Stimulated activated CD4-positive, alpha-beta T cell treated with anti-CD3 and anti-CD28 coated beads, Interleukin-2, amount 100 ng/mL, for 4 hours (primary cell): ENCODE results near the gene BDKRB1.

Experiments used
- DNase-seq: peaks from one replicate; pipeline ENCODE4 v3.0.0-alpha.2; 2020; ENCODE audit warnings: low read depth

Gene BDKRB1

DNA sequence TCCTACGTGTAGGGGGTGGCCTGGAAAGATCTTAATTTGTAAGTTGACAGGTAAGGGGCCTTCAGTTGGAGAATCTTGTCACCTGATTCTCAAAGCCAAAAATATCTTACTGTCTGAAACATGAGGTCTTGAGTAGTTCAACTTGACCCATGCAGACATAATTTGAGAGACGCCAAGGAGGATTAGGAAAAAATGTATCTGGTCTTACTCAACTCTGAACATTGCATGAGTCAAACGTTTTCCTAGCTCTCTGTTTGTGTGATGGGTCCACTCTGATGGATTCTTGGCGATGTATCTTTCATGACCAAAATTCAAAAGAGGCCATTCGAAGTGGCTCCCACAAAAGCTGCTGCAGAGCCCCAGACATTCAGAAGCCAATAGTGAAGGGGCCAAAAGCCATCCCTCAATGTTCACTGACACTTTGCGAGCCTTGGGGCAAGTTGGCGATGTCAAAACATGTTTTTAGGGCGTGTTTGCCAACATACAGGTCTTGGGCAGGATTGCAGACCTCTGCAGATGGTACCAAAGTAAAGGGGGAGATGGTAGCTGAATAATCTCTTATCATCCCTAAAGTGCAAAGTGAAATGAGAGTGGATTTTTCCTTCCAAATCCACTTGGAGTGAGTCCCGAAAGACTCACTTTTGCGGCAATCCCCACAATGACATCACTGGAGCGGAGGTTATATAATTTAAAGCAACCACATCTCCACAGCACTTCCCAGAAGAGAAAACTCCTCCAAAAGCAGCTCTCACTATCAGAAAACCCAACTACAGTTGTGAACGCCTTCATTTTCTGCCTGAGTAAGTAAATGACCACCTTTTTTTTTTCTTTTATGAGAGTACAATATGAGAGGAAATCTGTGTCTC, at the start of gene BDKRB1:
Gene BDKRB1, plus strand, starts transcription at position 710 of the 866 bp plus-strand sequence. CDS start 7,473 bp downstream, outside the sequence.
- no peak for DNase-seq

DNA sequence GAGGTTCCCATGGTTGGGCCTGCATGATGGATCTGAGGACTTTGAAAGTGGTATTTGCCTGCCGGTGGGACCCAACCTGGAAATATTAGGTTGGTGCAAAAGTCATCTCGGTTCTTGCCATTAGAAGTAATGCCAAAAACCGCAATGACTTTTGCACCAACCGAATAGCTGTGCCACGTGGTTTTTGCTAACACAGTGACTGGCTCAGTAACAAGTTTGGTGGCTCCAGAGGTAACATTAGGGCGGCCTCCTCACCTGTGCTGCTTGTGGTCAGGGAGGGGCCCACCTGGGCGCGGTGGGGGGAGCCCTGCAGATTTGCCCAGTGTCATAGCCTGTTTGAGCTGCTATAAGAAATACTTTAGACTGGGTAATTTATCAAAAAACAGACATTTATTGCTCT, 49.5 kb upstream of the BDKRB1 start:
- no peak for DNase-seq

DNA sequence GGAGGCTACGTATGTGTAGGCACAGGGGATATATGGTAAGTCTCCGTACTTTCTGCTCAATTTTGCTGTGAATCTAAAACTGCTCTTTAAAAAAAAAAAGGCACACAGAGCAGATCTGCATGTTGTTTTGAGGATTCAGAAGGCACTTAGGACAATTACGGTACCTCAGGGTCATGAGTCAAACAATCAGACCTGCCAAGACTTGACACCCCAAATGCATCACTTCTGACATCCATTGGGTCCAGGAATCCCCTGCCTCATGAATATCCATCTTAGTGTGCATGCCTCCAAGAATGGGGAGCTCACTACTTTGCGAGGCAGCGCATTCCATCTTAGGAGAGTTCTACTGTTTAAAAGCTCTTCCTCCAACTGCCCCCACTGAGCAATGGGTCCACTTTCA, 48.3 kb upstream of the BDKRB1 start:
- no peak for DNase-seq

DNA sequence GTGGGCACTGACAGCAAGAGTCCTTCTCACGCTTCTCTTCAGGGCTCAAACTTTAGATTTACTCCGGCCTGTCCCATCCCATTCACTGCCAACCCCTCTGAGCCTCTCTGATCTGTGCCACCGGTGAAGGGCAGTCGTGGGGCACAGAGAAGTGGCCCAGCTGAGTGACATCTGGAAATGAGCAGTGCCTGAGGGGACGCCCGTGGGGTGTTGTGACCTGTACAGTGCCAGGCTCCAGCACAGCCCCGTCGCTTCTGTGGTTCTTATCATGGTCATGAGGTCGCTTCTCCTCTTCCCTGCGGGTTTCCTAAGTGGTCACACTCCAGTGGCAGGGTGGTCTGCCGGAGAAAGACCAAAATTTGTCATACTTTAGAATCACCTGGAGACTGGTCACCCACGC, 47.3 kb upstream of the BDKRB1 start:
- no peak for DNase-seq

DNA sequence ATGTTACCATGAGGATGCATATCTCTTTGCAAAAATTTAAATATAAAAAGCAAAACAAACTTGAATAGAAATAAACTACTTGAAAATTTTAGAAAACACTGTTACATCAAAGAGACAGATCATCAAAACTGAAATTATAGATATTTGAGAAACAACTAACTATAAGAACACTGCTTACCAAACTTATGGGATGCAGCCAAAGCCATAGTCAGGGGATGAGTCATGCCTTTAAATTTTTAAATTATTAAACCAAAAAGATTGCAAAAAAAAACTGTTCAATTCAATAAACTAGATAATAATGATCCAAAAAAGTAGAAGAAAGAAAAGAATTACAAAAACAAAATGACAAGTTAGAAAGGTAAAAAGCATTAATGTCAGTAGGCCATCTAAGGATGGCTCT, 43.9 kb upstream of the BDKRB1 start:
- DNase-seq = no peak

DNA sequence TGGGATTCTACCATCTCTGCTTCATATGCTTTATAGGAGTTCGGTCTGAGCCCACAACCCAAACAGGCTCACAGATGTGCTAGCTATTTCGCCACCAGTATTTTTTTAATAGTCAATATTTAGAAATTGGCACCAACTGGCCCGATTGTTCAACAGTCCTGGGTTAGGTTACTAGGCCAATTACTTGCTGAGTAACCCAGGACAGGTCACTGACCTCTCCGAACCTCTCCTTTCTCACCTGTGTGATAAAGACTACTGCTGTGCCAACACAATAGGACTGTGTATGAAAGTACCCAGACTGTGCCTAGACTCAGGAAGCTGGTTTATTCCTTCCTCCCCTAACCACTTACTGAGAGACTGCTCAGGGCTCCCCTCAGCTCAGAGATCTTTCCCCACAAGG, 43.1 kb upstream of the BDKRB1 start:
- no peak for DNase-seq

DNA sequence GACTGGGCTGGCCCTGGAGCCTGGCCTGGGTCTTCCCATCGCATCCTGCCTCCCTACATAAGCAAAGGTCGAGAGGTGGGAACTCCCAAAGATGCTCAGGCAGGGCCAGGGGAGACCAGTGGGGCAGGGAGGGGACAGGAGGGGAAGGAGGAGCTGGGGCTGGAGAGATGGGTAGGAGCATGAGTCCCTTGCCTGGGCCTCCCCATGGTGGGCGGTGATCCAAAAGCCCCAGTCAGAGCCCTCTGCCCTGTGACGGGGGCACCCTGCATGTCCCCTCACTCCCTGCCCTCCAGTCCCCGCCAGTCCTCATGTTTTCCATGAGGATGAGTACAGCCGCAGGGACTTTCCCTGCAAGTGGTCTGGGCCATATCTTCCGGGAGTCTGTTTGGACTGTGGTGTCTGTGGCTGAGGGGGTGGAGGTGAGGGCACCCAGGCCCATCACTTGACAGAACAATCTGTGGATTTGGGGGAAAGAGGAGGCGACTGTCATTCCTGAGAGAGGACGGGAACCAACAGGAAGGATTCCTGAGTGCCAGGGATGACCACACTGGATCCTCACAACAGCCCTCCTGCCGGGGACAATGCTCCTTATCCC, 42.0 kb upstream of the BDKRB1 start:
- DNase-seq = no peak

DNA sequence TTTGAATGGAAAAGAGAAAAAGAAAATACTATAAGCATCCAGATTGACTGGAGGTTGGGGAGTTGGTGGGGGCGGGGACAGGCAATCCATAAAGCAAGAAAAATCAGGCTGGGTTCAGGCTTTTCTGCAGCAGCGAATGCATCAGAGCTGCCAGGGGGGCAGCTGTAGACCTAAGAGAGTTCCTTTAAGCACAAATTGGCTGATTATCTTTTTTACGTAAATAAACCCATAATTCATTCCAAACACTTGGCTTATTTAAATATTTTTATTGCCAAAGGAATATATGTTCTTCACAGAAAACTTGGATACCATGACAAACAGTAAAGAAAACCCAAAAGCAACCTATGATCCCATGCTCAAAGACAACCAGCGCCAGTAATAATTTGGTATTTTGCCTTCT, 41.2 kb upstream of the BDKRB1 start:
- DNase-seq = no peak

DNA sequence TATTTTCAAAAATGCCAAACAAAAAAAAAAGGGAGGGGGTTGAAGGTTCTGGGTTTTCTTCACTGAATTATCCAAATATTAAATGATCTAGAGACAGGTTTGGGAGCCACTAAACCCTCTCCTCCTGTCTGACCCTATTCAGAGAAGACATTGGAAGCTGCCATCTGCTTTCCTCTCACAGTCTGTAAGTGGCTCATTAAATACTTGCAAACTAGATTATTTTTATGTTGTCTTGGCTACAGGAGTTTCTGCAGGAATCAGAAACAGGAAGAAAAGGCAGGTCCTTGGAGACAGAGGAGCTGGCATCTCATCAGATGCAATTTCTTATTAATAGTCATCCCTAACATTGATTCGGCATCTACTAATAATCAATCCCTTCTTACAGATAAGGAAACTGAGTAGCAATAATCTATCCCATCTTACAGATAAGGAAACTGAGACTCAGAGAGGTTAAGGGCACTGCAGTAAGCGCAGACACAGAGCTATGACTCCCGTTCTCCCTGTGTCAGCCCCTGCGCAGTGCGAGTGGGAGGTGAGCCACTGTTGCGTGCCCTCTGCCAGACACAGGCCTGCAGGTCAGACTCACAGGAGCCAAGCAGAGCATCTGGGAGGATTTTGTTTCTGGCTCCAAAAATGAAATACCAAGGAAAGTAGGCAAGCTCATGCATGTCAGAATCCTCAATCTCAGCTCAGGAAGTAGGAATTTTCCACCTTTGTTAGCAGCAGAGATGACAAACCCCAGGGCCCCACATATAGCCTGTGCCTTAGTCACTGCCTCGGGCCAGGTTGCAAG, 40.4 kb upstream of the BDKRB1 start:
- no peak for DNase-seq

DNA sequence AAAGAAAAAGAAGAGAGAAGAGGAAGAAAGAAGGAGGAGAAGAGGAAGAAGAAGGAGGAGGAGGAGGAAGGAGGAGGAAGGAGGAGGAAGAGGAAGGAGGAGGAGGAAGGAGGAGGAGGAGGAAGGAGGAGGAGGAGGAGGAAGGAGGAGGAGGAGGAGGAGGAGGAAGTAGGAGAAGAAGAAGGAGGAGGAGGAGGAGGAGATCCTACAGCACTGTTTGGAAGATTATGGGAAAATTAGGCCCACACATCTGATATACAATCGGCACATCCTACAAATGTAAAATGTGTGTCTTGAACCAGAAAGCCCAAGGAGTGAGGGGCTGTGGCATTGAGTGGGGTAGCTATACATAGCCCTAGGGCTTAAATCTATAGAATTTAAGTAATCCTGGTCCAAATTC, 39.4 kb upstream of the BDKRB1 start:
- DNase-seq = no peak

DNA sequence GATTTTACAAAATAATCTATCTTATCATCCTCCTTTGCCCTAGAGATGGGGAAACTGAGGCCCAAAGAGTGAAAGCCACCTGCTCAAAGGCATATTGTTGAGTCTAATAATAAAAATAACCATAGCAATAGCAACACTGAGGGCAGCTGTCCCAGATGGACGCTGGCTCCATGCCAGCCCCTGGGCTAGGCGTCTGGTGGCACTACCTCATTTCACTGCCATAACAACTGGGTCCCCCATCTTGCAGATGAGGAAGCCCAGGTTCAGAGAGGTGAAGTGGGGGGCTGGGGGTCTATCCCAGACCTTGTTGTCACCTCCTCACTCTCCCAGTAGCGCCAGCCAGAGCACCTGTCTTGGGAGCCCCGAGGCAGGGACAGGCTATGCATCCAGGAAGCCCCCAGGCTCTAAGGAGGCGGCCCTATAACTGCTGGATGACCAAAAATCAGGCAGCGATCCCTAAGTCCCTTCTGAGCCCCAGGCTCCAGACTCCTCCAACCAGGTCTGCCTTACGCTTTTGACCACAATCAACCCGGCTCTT, 38.6 kb upstream of the BDKRB1 start:
- no peak for DNase-seq

DNA sequence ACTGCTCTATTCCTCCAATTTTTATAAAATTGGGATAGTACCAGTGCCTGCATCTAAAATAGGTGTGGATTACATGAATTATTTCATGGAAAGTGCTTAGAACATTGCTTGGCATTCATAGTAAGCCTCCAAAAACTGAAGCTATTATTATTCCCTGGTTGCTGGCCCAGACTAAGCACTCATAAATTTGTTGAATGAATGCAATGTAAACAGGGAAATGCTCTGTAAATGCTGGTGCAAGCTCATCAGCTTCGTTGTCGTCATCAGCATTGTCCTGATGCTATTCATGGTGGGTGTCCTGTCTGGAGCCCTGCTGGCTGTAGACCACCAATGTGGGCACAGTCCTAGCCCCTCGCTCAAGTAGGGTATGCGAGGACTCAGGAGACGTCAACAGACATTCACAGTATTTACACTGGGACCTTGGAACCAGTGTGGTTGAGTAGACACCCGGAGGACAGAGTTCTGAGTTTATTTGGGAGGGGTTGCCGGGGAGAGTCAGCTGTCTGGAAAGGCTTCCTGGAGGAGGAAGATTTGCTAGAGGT, 34.8 kb upstream of the BDKRB1 start:
- no peak for DNase-seq

DNA sequence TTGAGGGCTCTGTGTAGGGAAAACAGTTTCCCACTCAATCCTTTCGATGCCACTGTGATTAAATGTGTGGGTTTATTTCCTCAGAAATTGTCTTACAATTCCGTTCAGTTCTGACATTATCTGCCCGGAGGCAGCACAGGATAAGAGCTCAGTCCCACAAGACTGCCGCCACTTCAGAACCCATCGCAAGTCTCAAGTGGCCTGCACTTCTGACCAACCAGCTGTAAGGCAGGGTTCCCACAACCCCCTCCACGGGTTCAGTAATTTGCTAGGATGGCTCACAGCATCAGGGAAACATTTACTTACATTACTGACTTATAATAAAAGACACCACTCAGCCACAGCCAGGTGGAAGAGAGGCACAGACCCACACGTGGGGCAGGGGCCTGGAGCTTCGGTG, 34.2 kb upstream of the BDKRB1 start:
- DNase-seq = no peak

DNA sequence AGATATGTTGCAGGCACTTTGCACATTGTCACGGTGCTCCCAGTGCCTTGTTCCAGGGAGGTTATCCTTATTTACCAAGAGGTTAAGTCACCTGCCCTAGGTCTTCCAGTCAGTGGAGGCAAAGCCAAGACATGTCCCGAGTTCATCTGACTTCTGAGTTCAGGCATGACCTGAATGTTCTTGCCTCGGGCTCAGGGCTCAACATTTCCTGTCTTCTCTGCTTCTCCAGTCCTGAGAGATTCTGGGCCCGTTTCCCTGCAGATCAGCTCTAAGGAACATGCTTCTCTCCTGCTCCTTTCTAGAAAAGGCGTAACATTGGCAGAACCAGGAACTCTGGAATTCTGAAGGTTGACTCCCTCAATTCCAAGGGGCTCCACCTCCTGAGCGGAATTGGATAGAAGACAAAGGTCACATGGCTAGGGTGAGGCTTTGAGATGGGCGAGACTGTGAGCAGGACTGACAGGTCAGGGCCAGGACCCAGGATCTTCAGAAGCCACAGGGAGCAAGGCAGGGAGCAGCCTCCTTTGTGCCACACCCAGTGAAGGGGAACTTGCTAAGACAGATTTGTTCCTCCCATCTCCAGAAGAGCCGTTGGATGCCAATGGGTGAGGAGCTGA, 31.4 kb upstream of the BDKRB1 start:
- DNase-seq = no peak

DNA sequence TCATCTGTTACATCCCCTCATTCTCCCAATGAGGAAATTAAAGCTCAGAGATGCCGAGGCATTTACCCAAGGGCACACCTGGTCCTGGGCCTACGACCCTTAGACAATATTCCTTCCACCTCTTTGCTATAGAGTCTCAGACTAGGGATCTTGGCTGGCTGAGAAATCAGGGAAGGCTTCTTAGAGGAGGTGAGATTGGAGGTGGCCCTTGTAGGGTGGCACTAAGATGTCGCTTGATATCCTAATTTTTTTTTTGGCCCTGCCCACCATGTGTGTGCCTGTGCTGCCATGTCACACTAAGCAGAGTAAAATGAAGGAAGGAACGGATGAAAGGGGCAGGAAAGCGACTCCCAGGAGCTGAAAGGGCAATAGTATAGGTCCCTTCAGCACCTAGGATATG, 30.8 kb upstream of the BDKRB1 start:
- DNase-seq = no peak

DNA sequence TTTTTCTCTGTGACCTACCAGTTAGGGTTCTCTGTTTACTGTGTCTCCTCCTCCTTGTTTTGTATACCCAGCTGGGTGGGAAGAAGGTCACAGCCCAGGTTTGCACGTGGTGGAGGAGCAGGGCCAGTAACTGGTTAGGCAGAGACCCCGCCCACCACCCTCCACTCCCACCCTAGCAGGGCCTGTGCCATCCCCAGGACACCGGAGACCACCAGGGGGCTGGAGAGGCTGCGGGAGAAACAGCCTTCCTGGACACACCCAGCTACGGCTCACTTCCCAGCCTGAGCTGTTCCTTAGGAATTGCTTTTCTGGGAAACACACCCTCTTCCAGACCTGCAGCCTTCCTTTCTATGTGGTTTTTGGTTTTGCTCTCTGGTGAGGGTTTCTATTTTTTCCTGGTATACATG, 30.3 kb upstream of the BDKRB1 start:
- no peak for DNase-seq

DNA sequence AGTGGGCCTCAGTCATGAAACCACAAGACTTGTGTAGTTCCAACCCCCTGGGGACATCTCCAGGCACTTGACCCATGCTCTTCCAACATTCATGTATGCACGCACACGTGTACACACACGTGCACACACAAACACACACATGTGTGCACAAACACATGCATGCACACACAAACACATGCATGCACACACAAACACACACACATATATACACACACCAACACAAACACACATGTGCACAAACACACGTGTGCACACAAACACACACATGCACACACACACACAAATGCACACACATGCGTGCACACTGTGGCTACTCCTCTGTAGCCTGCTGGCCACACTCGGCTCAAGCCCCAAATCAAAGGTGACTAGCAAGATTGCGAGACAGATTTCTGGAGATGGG, 28.6 kb upstream of the BDKRB1 start:
- DNase-seq = no peak

DNA sequence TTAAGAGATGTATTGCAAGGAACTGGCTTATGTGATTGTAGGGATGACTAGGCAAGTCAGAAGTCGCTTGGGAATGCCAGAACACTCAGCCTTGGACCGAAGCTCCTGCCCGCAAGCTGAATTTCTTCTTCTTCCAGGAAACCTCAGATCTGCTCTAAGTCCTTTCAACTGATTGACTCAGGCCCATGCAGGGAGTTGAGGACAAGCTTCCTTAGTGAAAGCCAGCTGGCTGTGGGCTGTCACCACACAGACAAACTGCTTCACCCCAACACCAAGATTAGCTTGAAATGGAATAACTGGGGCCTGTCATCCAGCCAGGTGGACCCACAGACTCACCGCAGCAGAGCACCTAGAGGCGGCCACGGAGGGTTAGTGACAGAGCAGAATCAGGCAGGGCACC, 26.7 kb upstream of the BDKRB1 start:
- no peak for DNase-seq

DNA sequence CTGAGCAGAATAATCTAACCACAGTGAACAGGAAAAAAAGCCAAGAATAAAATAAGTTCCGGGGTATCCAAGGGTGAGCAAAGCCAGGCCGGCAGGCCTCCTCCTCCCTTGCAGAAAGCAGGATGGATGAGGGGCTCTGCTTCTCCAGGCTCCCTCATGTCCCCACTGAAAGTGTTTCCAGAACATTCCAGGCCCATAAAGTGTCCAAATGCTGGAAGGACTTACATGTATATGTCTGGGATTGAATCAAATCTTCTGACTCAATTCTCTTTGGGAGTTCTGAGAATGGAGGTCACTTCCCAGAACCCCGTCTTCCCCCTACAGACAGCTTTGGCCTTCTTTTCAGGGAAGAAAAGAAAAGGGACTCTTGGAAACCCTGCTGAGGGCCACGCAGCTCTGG, 25.0 kb upstream of the BDKRB1 start:
- DNase-seq = no peak

DNA sequence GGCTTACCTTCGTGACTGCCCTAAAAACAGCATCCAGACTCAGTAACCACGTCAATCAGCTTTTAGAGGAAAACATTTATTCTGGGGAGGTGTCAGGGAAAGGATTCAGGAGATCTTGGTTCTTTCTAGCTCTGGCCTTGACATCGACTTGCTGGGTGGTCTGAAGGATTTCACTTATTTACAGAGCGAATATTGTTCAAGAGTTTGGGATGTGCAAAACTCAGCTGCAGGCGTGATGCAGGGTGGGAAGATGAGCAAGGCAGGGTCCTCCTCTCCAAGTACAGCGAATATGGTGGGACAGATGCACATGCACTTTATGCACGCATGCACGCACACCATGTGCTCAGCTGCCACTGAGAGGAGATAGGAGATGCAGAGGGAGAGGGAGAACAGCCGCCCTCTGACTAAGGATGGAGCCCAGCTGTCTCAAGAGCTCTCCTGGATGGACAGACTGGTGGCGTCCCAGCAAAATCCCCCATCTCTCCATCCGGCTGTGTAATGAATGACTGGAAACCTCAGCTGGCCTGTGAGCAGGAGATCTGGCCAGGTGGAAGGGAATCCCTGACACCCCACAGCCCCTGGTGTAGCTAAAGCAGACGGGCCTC, 24.4 kb upstream of the BDKRB1 start:
- no peak for DNase-seq

DNA sequence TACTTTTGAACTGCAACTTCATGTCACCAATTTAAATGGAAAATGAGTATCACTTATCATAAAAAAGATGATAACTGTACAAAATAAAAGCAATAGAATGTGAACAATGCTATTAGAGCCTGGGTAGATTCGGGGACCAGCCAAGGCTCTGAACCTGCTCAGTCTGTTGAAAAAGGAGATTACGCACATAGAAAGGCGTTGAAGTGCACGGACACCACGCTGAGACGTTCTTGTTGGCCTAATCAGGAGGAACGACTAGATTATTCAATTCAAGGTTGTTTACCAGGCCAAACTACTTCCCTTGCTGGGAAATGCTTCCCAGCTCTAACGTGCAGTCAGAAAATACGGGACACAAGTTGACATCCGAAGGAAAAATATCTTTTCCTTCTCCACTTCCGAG, 23.5 kb upstream of the BDKRB1 start:
- no peak for DNase-seq

DNA sequence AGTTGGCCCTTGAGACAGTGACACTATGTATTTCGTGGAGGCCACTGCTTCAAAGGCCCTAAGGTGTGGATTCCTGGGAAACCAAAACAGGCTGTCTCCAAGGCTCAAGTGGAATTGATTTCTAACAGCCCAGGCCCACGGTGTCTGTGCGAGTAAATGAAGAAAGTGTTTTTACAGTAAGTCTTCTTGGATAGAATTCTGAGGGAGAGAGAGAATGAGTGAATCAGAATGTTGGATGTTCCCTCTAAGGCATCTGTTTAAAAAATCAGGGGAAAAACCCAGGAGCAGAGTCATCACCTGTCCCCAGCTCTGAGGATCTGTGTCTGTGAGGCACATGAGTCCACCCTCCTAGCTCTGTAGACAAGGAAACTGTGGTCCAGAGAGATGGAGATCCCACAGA, 22.3 kb upstream of the BDKRB1 start:
- no peak for DNase-seq
